NCI-H1092 treated with DMSO at 0.1 percent for 48 hours (cell line): ENCODE results near the gene CST7.

ENCODE experiments used
- DNase-seq: peaks from one replicate; lab custom pipeline; 2025; lab: John Stamatoyannopoulos, UW

Gene CST7

DNA sequence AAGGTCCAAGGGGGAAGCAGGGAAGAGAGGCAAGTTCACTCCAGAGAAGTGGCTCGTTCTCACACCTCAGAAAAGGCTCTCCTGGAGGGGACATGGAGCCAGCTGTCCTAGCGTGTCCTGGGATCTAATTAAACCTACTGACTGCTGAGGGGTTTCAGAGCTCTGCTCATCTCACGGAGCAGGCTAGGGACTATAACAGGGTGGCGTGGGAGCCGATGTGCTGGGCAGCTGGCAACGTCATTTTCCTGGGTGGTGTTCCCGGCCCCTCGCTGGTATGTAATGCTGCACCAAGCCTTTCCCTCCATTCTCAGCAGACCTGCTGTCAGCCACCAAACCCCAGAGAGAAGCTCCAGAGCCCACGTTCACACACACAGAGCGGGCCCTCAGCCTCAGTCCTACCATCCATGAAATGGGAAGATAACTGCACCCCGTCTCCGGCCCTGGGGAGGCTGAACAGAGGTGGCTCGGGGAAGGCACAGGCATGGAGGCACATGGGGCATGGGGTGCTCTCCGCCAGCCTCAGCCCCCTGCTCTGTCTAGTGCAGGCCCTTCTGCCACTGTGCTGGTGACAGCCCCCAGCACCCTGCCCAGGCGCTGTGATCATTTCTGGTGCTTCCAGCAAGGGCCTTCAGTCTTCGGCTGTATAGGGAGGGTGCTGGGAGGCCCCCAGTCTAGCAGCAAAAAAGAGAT, 1.9 kb downstream of the CST7 start:
- DNase-seq, result no peak

- DNase-seq, result no peak
These were observed 2.5 kb downstream of the CST7 start for GRCh38 chr20:24951536-24952083.

GRCh38 chr20:24952376-24953208, 3.5 kb downstream of the CST7 start:
- no peak for DNase-seq

GRCh38 chr20:24953209-24953575, 4.1 kb downstream of the CST7 start:
- no peak for DNase-seq

DNA sequence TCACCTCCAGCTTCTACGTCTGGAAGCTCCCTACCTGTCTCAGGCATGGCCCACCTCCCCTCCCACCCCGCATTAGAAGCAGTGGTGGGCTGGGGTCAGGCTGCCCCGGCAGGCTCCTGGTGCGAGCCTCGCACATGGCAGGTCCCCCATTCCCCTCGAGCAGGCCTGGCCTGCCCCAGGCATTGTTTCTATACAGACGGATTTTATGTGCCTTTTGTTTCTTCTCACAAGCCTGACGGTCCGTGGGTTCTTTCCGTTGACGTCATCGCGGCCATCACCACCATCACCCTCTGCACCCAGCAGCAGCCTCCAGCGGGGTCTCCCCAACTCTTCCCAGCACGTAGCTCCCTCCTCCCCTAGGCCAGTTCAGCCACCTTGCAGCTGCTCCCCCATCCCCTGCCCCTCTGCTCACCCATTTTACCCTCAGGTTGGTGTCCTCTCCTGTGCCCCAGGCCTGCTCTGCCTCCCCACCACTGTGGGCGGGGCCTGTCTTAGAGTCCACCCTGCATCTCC, 4.6 kb downstream of the CST7 start:
- DNase-seq, result no peak

- DNase-seq, result no peak
These were observed 5.1 kb downstream of the CST7 start for GRCh38 chr20:24954151-24954550.

- DNase-seq, result no peak
These were observed 5.5 kb downstream of the CST7 start for GRCh38 chr20:24954566-24954965.

DNA sequence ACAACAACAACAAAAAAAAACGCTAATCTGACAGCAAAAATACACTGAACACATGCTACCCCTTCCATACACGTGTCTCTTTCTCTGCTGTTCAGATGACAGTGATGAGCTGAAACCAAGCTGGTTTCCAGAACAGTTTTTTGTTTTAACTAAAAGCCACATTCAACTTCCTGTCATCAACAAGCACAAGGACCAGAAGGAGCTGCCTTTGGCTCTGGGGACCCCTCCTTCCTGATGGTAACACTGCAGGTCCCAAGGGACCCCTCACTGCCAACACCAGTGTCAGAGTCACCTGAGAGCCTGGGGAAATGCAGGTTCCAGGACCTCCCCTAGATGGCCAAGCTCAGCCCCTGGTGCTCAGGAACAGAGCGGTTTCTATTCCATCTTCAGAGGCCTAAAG, 6.0 kb downstream of the CST7 start:
- DNase-seq, result no peak

DNA sequence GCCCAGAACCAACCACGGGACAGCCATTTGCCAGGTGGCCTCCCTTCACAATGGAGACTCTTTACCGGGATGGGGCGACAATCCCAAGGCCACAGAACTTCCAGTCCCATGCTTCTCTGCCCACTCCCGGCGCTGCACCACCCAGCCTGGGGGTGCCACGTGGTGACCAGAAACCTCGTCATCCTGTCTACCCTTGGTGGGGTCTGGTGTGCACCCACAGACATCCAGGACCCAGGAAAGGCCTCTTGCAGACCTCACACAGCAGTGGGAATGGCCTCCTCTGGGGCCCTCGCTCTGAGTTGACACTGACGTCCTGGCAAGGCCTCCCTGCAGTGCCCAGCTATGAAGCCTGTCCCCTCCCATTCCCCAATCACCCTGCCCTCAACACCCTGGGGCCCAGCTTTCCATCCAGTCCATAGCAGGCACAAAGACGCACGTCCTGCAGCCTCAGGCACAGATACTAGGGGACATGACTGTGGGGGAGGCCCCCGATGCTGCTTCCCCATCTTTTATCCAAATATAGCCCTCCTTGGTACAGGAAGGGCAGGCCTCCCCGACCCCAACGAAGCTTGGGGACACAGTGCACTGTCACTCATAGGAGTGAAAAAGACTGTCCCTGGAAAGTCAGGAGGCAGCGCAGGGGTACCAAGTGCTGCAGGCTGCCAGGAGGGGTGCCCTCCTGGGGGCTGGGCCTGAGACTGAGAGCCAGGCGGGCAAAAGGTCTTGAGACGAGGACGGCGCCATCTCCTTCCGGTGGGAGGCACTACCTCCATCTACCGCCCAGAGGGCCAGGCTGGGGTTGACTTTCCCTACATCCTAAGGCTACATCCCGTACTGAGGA, 7.2 kb downstream of the CST7 start:
- DNase-seq, result no peak

DNA sequence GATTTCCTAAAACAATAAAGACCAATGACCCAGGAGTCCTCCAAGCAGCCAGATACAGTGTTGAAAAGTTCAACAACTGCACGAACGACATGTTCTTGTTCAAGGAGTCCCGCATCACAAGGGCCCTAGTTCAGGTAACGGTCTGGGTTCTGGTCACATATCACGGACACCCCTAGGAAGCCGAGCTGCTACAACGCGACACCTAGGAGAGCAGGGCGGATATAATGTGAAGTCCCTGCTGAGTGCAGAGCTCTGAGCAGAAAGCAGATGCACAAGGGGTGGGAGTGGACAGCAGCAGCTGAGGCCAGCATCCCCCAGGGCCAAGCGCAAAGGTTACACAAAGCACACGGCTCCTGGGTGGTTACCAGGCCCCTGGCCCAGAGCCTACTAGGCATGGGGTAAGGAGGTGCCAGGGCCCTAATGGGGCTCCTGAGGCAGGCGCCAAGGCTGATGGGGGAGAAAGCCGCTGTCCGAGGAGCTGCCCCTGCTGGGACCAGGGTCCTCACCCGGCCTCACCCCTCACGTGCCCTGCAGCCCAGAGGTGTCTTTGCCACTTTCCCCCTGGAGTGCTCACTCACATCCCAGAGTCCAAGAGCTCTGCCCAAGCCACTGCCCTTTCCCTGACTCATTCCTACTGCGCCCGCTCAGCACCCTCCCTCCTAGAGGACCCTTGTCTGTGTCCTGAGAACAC, 8.4 kb downstream of the CST7 start:
- DNase-seq, result no peak

DNA sequence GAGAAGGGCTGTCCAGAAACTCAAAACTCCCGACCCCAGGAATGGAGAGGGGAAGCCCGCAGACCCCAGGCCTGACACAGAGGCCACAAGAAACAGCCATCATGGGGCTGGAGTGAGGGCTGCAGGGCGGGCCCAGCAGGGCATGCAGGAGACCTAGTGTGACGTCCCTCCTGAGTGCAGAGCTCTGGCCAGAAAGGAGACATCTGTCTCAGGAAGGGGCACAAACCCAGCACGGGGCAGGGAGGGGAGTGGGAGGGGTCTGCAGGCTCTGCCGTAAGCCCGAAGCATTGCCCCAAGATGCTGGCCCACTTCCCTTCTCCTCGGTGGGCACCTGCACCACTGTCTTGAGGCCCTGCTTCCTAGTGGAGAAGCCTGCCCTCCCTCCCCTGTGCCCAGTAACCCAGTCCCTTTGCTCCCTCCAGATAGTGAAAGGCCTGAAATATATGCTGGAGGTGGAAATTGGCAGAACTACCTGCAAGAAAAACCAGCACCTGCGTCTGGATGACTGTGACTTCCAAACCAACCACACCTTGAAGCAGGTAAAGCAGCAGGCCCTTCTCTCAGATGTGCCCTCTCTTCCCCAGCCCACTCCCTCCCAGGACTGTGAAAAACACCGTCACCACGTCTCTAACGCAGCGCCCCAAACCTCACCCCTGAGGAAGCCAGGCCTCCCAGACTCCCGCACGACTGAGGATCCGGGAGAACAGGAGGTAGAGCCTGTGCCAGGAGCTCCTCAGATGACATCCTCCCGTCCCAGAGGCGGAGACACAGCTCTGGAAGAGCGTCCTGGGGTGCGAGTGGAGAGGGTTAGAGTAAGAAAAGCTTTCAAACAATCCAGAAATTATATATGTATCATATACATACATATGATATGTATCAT, 9.7 kb downstream of the CST7 start:
- DNase-seq, result no peak

GRCh38 chr20:24959591-24960301, 10.7 kb downstream of the CST7 start:
- DNase-seq, result no peak

DNA sequence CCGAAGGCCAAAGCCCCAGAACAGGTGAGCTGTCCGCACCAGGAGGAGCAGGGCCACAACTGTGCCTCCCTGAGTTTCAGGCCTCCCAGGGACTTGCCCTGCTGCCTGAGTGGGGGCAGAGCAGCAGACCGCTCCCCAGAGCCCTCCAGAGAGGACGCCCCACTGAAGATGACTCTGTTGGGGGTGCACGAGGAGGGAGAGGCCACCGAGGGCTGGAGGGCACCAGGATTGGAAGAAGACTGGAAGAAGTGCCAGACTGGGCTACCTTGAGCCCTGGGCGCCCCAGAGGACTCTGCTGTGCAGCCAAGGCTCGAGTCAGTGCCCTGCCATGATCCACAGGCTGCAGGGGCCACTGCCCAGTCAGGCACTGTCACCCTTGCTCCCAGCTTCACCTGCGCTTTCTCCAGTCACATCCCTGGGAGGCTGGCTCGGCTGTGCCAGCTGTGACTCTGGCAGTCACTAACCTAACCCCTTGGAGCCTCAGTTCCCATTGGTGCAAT, 11.3 kb downstream of the CST7 start:
- DNase-seq, result no peak

DNA sequence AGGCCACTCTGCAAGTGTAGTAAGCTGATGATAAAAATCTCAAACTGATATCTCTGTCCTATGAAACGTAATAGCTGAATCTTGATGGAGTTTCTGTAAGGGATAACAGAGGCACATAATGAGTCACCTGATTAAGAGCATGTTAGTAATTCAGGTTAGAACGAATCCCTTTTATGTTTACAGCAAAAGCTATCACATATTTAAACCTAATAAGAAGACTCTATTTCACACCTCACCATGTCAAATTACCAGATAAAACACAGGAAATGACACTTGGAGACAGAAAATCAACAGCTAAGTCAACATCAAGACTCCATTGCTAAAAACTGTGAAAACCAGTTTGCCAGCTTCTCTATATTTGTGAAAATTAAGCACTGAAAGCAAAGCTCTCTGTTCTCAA, 11.8 kb downstream of the CST7 start:
- DNase-seq, result no peak

DNA sequence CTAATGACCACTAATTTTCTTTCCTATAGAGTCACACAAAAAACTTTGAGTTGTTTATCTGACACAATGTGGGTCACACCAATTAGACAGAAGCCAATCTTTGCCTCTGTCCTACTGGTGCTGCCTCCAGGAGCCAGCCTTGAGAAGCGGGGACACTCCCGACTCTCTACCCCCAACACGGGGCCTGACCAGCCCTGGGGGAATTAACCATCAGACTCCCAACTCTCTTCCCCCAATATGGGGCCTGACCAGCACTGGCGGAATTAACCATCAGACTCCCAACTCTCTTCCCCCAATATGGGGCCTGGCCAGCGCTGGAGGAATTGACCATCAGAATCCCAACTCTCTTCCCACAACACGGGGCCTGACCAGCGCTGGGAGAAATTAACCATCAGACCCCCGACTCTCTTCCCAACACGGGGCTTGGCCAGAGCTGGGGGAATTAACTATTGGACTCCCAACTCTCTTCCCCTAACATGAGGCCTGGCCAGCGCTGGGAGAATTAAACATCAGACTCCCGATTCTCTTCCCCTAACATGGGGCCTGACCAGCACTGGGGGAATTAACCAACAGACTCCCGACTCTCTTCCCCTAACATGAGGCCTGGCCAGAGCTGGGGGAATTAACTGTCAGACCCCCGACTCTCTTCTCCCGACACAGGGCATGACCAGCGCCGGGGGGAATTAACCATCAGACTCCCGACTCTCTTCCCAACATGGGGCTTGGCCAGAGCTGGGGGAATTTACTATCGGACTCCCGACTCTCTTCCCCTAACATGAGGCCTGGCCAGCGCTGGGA, 12.5 kb downstream of the CST7 start:
- no peak for DNase-seq

DNA sequence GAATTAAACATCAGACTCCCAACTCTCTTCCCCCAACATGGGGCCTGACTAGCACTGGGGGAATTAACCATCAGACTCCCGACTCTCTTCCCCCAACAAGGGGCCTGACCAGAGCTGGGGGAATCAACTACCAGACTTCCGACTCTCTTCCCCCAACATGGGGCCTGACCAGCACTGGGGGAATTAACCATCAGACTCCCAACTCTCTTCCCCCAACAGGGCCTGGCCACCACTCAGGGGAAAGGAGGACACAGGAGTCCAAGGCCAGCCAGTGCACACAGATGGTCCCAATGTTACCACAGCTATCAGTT, 13.1 kb downstream of the CST7 start:
- DNase-seq, result no peak

- DNase-seq, result no peak
These were observed 13.4 kb downstream of the CST7 start for GRCh38 chr20:24962510-24962909.

DNA sequence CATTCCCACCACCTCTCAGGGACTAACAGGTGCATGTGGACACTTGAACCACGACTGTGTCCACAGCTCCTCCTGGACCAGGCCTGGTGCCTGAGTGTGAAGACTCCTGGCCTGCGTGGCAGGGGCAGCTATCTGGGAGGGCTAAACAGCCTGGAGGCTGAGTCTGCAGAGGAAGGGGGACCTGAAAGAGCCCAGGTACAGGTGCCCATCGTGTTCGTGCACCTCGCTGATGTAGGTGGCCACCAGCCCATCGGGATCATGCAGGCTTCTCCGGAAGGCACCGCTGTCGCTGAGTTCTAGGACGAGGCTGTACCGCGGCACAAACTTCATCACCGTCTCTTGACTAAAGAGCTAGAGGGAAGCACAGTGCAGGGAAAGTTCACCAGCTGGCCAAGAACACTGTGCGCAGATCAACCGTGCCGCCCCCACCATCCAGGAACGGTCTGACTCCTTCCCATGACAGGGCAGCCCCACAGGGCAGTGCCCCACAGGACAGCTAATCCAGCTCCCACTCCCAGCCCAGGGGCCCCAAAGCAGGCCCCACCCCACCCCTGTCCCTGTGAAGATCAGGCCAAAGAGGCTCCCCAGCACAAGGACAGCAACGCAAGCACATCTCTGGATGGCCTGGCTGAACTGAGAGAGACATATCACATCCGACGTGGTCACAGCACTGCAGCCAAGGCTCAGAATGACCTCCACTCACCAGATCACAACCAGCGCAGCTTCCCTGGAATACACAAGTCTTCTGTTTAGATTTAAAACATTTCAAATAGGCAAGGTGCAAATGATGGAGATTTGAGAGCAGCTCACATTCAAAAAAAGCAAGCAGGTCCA, 14.8 kb downstream of the CST7 start:
- DNase-seq, result no peak
